Measurements from ENCODE around the gene MANEA.
"Not testable (repeated sequence)": the region's sequence is repeated elsewhere in the genome, so short reads cannot be mapped to it uniquely, and the experiment has no call there.

Gene MANEA

GRCh38 chr6:95577304-95578105 lies at the start of gene MANEA:
Gene MANEA (plus strand): TSS chr6:95577535. CDS start chr6:95586440, 8,905 bp downstream.
- DNase-seq = peak; percentile 93

GRCh38 chr6:95529762-95530161 lies 47.6 kb upstream of the MANEA start:
- DNase-seq = no peak

GRCh38 chr6:95530176-95530819 lies 47.0 kb upstream of the MANEA start:
- no peak for DNase-seq

- DNase-seq = no peak
Measured at GRCh38 chr6:95543798-95544197, 33.5 kb upstream of the MANEA start.

GRCh38 chr6:95544517-95545225 lies 32.7 kb upstream of the MANEA start:
- DNase-seq = no peak

GRCh38 chr6:95545226-95545625 lies 32.1 kb upstream of the MANEA start:
- DNase-seq = no peak

GRCh38 chr6:95545686-95546085 lies 31.6 kb upstream of the MANEA start:
- no peak for DNase-seq

GRCh38 chr6:95546148-95546547 lies 31.2 kb upstream of the MANEA start:
- no peak for DNase-seq

- DNase-seq = no peak
Measured at GRCh38 chr6:95547043-95547442, 30.3 kb upstream of the MANEA start.

- DNase-seq = no peak
Measured at GRCh38 chr6:95548188-95548786, 29.0 kb upstream of the MANEA start.

- DNase-seq = no peak
Measured at GRCh38 chr6:95551678-95552324, 25.5 kb upstream of the MANEA start.

- DNase-seq = no peak
Measured at GRCh38 chr6:95553880-95554279, 23.5 kb upstream of the MANEA start.

- DNase-seq = not testable (repeated sequence)
Measured at GRCh38 chr6:95560956-95561355, 16.4 kb upstream of the MANEA start.

GRCh38 chr6:95569560-95569959 lies 7.8 kb upstream of the MANEA start:
- DNase-seq = no peak

GRCh38 chr6:95572098-95572497 lies 5.2 kb upstream of the MANEA start:
- no peak for DNase-seq

GRCh38 chr6:95574811-95575210 lies 2.5 kb upstream of the MANEA start:
- no peak for DNase-seq

- no peak for DNase-seq
Measured at GRCh38 chr6:95576218-95576997, 927 bp upstream of the MANEA start.

GRCh38 chr6:95576998-95577303 lies 384 bp upstream of the MANEA start:
- DNase-seq = no peak

- DNase-seq = no peak
Measured at GRCh38 chr6:95578106-95578410, 723 bp downstream of the MANEA start.

- no peak for DNase-seq
Measured at GRCh38 chr6:95581073-95581472, 3.7 kb downstream of the MANEA start.

GRCh38 chr6:95584226-95584625 lies 6.9 kb downstream of the MANEA start:
- DNase-seq = not testable (repeated sequence)

GRCh38 chr6:95587989-95588388 lies 10.7 kb downstream of the MANEA start:
- DNase-seq = no peak

Measured in left hindlimb (tissue), 1 donor.